Heart left ventricle (tissue), 16 donors: ENCODE measurements around the gene SNX9. TPM values are rescaled to one million over a fixed set of nuclear protein-coding genes. Genes with fewer than 3 reads are reported as not detected.
A peak's percentile ranks its signal among the peaks of the same experiment; 100 is the strongest.

Experiments used
- ATAC-seq, 4 donors: fragments of 200-7000 bp; cut with Tn5 transposase; one replicate each; pipeline ENCODE4 v1.9.1; 2020 to 2022; ENCODE audit warnings: moderate library complexity in 4 of 4, mild to moderate bottlenecking in 3 of 4, moderate number of reproducible peaks in 1 of 4
- DNase-seq, 5 donors: peaks; one replicate each; pipeline ENCODE4 v3.0.0-alpha.2; 2020
- H3K27ac ChIP-seq, 12 donors: fragments of 200-600 bp; sonication (generic) in 4 of 12; one replicate each; pipeline versions ENCODE4 v1.5.0 to v1.8.0; 2016 to 2022; ENCODE audit warnings: mild to moderate bottlenecking in 2 of 12
- H3K27me3 ChIP-seq, 9 donors: fragments of 200-600 bp; sonication (generic) in 2 of 9; one replicate each; pipeline versions ENCODE4 v1.5.1 to v1.8.0; 2016 to 2022; ENCODE audit warnings: mild to moderate bottlenecking in 3 of 9
- H3K36me3 ChIP-seq, 9 donors: fragments of 200-600 bp; sonication (generic) in 2 of 9; one replicate each; pipeline versions ENCODE4 v1.5.0 to v1.8.0; 2018 to 2022; ENCODE audit warnings: mild to moderate bottlenecking in 2 of 9
- H3K4me1 ChIP-seq, 12 donors: fragments of 200-600 bp; sonication (generic) in 4 of 12; one replicate each; pipeline versions ENCODE4 v1.5.0 to v1.8.0; 2016 to 2022; ENCODE audit warnings: mild to moderate bottlenecking in 3 of 12
- H3K4me3 ChIP-seq, 12 donors: fragments of 200-600 bp; sonication (generic) in 4 of 12; one replicate each; pipeline versions ENCODE4 v1.5.0 to v1.8.0; 2017 to 2022; ENCODE audit warnings: mild to moderate bottlenecking in 9 of 12, moderate library complexity in 4 of 12
- H3K9me3 ChIP-seq, 12 donors: fragments of 200-600 bp; sonication (generic) in 4 of 12; one replicate each; pipeline versions ENCODE4 v1.5.0 to v1.8.0; 2016 to 2022; ENCODE audit warnings: mild to moderate bottlenecking in 1 of 12
- CTCF ChIP-seq, 12 donors: fragments of 200-600 bp; sonication (generic) in 4 of 12; IDR thresholded peaks; one replicate each; pipeline versions ENCODE4 v1.5.0 to v1.8.0; 2018 to 2022; ENCODE audit warnings: antibody characterized with exemption in 12 of 12, mild to moderate bottlenecking in 5 of 12
- POLR2A ChIP-seq, 2 donors: fragments of 450-650 bp; IDR thresholded peaks; one replicate each; pipeline ENCODE4 v1.6.1; 2017; ENCODE audit warnings: antibody characterized with exemption in 2 of 2, mild to moderate bottlenecking in 2 of 2, moderate library complexity in 2 of 2
- WGBS, 4 donors: extraction: QIAGEN DNeasy Blood & Tissue Kit in 2 of 4; methylation state at CpG; one replicate each; pipeline versions ENCODE4 v1.1.5 to v1.1.7; 2013 to 2018; 5-methylcytosine and 5-hydroxymethylcytosine counted together
- intact Hi-C, 10 donors: fragments of 100-400 bp; cut with DNase I; formaldehyde crosslinking; loops; one replicate each; pipeline versions ENCODE4 v1.11.1 to v1.14.2; 2022
- polyA plus RNA-seq, 2 donors: library from polyadenylated mRNA; stranded (reverse); fragments of 200-250 nt; gene quantifications; one replicate each; pipeline ENCODE4 v1.2.3, GENCODE V29; 2013
- total RNA-seq, 9 donors: library from RNA; depleted of rRNA in 2 of 9; stranded (reverse); fragments of >200 nt in 2 of 9; fragmentation: NEBNext Ultra II Directional in 3 of 9; extraction: Animal tissue kit (Norgen Biotek cat#: 25700) in 3 of 9; gene quantifications; one replicate each; pipeline versions ENCODE4 v1.1.0 to v1.2.4, GENCODE V29; 2016 to 2023
- donor health status: ischemic (EF 13 %, LVEDD 7.1; RV severe dilation, severe dysfunction).
- donor health status: healthy with polysubstance abuse.
- donor health status: DM: no; HTN: yes; CAD: no.
- donor health status: DM: no; HTN: no; CAD: no.
- donor health status: ischemic (EF 25% LVEDD 6.9; RV normal size, moderate dysfunction).
- donor health status: ischemic (EF 25% LVEDD 5.7; RV mildly dilated, moderate dysfunction).
- donor health status: healthy.
- donor health status: DM: yes; HTN: yes; CAD: no.
- donor health status: ischemic (EF 35%, LVEDD 5.7; RV mildly dilated, moderate dysfunction).
- donor health status: nonischemic (EF 11% LVEDD 7.7; RV severe dilation, severe dysfunction).
- donor health status: DM: yes; HTN: yes; CAD: no.
- donor health status: PGD.
- donor health status: ischemic (EF 29% LVEDD 5.4; RV normal size, mild dysfunction).
- donor health status: nonischemic (EF 23%, LVEDD 6.1; RV moderate dilation, normal function).

SNX9 gene
- total and polyA plus RNA-seq, 11 donors = 15.4 to 44.0 (median 30.7) TPM

GRCh38 chr6:157909282-157909664 is 86.2 kb downstream of the SNX9 start:
- no peak for TF ChIP-seq CTCF (IDR thresholded peaks at IDR 0.05)
- TF ChIP-seq POLR2A (IDR thresholded peaks at IDR 0.05) = no peak
- no peaks in the 10 kb centered on the region for H3K9me3 ChIP-seq
- peaks cover 0 to 73% (median 58%) of the 10 kb centered on the region in 9 donors for H3K36me3 ChIP-seq
- no peaks in the 10 kb centered on the region for H3K27me3 ChIP-seq
- peak overlapping the region in 1 of 12 donors; percentile 3 for H3K27ac ChIP-seq
- H3K4me1 ChIP-seq = peaks cover 0 to 56% (median 14%) of the 10 kb centered on the region in 12 donors
- intact Hi-C loops = no loop called here
- WGBS, 4 donors = 95 to 97% (median 96%) methylated on average over 3 of the region's 3 CpGs
- no peak overlapping the region for H3K4me3 ChIP-seq
- no peak for DNase-seq
- no peak for ATAC-seq

GRCh38 chr6:157911278-157911677 is 88.2 kb downstream of the SNX9 start:
- H3K4me1 ChIP-seq = peaks cover 0 to 44% (median 14%) of the 10 kb centered on the region in 12 donors
- H3K9me3 ChIP-seq = no peaks in the 10 kb centered on the region
- 58 to 60% (median 59%) methylated on average over 9 of the region's 9 CpGs for WGBS, 4 donors
- DNase-seq = no peak
- TF ChIP-seq POLR2A (IDR thresholded peaks at IDR 0.05) (no peak), CTCF (IDR thresholded peaks at IDR 0.05) (peak in 4 of 12 donors; percentile 7 to 31 (median 26))
- peak overlapping the region in 1 of 12 donors; percentile 17 for H3K27ac ChIP-seq
- H3K4me3 ChIP-seq = no peak overlapping the region
- peak in 1 of 4 donors; percentile 42 for ATAC-seq
- intact Hi-C loops = no loop called here
- H3K36me3 ChIP-seq = peaks cover 0 to 82% (median 57%) of the 10 kb centered on the region in 9 donors
- H3K27me3 ChIP-seq = no peaks in the 10 kb centered on the region

GRCh38 chr6:157911786-157912185 is 88.7 kb downstream of the SNX9 start:
- peak in 1 of 4 donors; percentile 38 for ATAC-seq
- DNase-seq = no peak
- no peaks in the 10 kb centered on the region for H3K27me3 ChIP-seq
- TF ChIP-seq CTCF (IDR thresholded peaks at IDR 0.05) (no peak), POLR2A (IDR thresholded peaks at IDR 0.05) (no peak)
- intact Hi-C loops = no loop called here
- peaks cover 0 to 39% (median 14%) of the 10 kb centered on the region in 12 donors for H3K4me1 ChIP-seq
- H3K36me3 ChIP-seq = peaks cover 0 to 78% (median 58%) of the 10 kb centered on the region in 9 donors
- H3K9me3 ChIP-seq = no peaks in the 10 kb centered on the region
- H3K27ac ChIP-seq = peak overlapping the region in 1 of 12 donors; percentile 17
- 41 to 79% (median 71%) methylated on average over 5 of the region's 5 CpGs for WGBS, 4 donors
- no peak overlapping the region for H3K4me3 ChIP-seq

- 51 to 58% (median 57%) methylated on average over 6 of the region's 6 CpGs for WGBS, 4 donors
- DNase-seq (no peak), ATAC-seq (peak in 1 of 4 donors; percentile 29)
- H3K4me3 ChIP-seq = no peak overlapping the region
- no peaks in the 10 kb centered on the region for H3K27me3 ChIP-seq
- H3K4me1 ChIP-seq = peaks cover 0 to 34% (median 14%) of the 10 kb centered on the region in 12 donors
- peak overlapping the region in 1 of 12 donors; percentile 17 for H3K27ac ChIP-seq
- no peaks in the 10 kb centered on the region for H3K9me3 ChIP-seq
- intact Hi-C loops = no loop called here
- TF ChIP-seq CTCF (IDR thresholded peaks at IDR 0.05) = no peak
- no peak for TF ChIP-seq POLR2A (IDR thresholded peaks at IDR 0.05)
- peaks cover 0 to 81% (median 61%) of the 10 kb centered on the region in 9 donors for H3K36me3 ChIP-seq
Measured at GRCh38 chr6:157912326-157912725, 89.3 kb downstream of the SNX9 start.
